ENCODE results near the gene SF3B1. TPM values are rescaled to one million over a fixed set of nuclear protein-coding genes. Genes with fewer than 3 reads are reported as not detected.

SF3B1 gene
- total RNA-seq, 4 donors from 2014 or later, result 356 to 1,013 (median 641) TPM

DNA sequence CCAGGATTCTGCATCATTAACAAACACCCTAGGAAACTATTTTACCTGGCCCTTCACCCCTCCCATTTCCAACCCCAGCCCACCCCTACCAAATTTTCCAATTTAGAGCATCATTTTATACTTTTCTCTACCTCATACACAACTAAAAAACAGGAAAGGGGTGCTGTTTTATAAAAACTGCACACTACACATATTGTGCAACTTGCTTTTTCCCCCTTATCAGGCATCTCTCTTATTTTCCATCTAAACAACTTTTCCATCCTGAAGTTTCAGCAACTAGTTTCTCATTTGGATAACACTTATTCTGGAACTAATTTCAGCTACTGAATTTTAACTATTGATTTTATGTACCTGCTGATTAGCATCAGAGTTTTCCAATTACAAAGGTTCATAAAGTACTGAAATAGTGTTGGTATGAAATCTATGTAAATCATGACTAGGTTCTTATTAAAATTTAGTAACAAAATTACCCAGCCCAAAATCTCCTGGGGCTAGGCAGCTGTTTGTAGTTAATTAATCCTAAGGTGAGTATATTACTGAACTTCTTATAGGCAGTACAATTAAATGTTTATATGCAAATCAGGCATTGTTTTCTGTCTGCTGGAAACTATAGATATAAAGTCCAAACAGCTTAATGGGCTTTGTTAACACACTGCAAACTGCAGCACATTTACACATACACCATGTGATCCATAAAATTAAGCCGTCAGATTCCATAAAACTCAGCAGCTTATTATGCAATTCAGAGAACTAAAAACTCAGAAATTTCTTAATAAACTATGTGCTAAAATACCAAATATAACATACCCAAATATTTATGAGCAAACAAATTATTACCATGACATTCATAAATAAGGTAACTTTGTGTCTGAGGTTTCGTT, 7.9 kb downstream of the SF3B1 start:
- H3K4me3 ChIP-seq, result no peak overlapping the region
- DNase-seq, result no peak
- intact Hi-C loops (cut with DNase I; ENCODE audit: low total_unique reads), result no loop called here
- H3K27ac ChIP-seq, result no peak overlapping the region
- H3K9me3 ChIP-seq, result no peaks in the 10 kb centered on the region
- H3K36me3 ChIP-seq, result no peaks in the 10 kb centered on the region
- TF ChIP-seq, protein P1, sequence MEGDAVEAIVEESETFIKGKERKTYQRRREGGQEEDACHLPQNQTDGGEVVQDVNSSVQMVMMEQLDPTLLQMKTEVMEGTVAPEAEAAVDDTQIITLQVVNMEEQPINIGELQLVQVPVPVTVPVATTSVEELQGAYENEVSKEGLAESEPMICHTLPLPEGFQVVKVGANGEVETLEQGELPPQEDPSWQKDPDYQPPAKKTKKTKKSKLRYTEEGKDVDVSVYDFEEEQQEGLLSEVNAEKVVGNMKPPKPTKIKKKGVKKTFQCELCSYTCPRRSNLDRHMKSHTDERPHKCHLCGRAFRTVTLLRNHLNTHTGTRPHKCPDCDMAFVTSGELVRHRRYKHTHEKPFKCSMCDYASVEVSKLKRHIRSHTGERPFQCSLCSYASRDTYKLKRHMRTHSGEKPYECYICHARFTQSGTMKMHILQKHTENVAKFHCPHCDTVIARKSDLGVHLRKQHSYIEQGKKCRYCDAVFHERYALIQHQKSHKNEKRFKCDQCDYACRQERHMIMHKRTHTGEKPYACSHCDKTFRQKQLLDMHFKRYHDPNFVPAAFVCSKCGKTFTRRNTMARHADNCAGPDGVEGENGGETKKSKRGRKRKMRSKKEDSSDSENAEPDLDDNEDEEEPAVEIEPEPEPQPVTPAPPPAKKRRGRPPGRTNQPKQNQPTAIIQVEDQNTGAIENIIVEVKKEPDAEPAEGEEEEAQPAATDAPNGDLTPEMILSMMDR (IDR thresholded peaks at IDR 0.05), result no peak
- TF ChIP-seq POLR2A (IDR thresholded peaks at IDR 0.05), result no peak
- no peaks in the 10 kb centered on the region for H3K27me3 ChIP-seq
- peaks cover 9 to 11% of the 10 kb centered on the region in 2 donors for H3K4me1 ChIP-seq

DNA sequence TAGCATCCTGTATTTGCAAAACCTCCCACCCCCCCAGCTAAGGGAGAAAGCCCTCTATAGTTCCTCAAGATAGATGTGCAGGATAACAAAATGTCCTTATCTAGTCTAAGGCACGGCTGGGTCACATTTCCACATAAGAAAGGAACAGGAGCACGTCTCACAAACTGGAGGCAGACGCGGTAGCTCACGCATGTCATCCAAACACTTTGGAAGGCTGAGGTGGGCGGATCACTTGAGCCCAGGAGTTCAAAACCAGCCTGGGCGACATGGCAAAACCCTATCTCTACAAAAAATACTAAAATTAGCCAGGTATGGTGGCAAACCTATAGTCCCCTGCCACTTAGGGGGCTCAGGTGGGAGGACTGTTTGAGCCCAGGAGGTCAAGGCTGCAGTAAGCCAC, 9.3 kb downstream of the SF3B1 start:
- Histone ChIP-seq H3K4me1 (peaks cover 9 to 11% of the 10 kb centered on the region in 2 donors), H3K36me3 (no peaks in the 10 kb centered on the region), H3K9me3 (no peaks in the 10 kb centered on the region), H3K4me3 (no peak overlapping the region), H3K27ac (no peak overlapping the region), H3K27me3 (no peaks in the 10 kb centered on the region)
- intact Hi-C loops (cut with DNase I; ENCODE audit: low total_unique reads), result no loop called here
- TF ChIP-seq, protein P1 (IDR thresholded peaks at IDR 0.05), result no peak
- no peak for TF ChIP-seq POLR2A (IDR thresholded peaks at IDR 0.05)
- no peak for DNase-seq

DNA sequence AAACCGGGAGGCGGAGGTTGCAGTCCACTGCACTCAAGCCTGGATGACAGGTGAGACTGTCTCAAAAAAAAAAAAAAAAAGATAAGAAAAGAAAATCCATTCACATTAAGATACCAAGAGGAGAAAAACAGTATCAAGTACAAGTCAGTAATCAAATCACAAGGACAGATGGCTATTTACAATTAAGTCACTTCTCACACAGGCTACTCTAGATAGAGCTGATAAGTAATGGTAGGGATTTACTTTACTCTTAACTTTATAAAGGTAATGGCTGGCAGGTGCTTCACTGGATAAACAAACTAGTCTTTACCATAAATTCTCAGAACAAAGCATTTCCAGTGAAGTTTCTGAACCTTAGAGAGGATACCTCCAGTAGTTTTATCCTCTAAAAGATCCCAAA, 11.5 kb downstream of the SF3B1 start:
- H3K9me3 ChIP-seq, result no peaks in the 10 kb centered on the region
- H3K36me3 ChIP-seq, result peaks cover 0 to 2% of the 10 kb centered on the region in 2 donors
- H3K4me1 ChIP-seq, result peaks cover 3 to 11% of the 10 kb centered on the region in 2 donors
- no peak overlapping the region for H3K27ac ChIP-seq
- no peak for DNase-seq
- intact Hi-C loops (cut with DNase I; ENCODE audit: low total_unique reads), result no loop called here
- no peak overlapping the region for H3K4me3 ChIP-seq
- TF ChIP-seq POLR2A (IDR thresholded peaks at IDR 0.05), result no peak
- TF ChIP-seq, protein P1 (IDR thresholded peaks at IDR 0.05), result no peak
- no peaks in the 10 kb centered on the region for H3K27me3 ChIP-seq

DNA sequence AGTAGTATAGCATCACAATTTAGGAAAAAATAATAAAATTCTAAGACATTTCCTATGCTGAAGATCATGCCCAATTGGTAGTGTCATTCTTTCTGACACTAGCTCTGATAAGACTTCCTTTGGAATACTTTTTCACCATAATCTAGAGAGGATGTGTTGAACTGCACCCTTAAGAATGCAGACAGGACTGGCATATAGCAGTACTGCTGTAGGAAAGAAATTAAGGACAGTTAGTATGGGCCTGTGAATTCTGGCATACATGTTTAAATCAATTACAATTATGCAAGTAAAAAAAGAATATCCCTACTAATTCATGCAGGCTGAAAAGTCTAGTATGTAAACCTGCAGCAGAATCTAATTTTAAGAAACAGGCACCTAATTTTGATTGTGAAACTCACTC, 15.4 kb downstream of the SF3B1 start:
- H3K36me3 ChIP-seq, result peaks cover 0 to 2% of the 10 kb centered on the region in 2 donors
- H3K27ac ChIP-seq, result no peak overlapping the region
- no peak overlapping the region for H3K4me3 ChIP-seq
- no peak for TF ChIP-seq POLR2A (IDR thresholded peaks at IDR 0.05)
- DNase-seq, result no peak
- no peaks in the 10 kb centered on the region for H3K9me3 ChIP-seq
- intact Hi-C loops (cut with DNase I; ENCODE audit: low total_unique reads), result no loop called here
- H3K27me3 ChIP-seq, result no peaks in the 10 kb centered on the region
- no peaks in the 10 kb centered on the region for H3K4me1 ChIP-seq

DNA sequence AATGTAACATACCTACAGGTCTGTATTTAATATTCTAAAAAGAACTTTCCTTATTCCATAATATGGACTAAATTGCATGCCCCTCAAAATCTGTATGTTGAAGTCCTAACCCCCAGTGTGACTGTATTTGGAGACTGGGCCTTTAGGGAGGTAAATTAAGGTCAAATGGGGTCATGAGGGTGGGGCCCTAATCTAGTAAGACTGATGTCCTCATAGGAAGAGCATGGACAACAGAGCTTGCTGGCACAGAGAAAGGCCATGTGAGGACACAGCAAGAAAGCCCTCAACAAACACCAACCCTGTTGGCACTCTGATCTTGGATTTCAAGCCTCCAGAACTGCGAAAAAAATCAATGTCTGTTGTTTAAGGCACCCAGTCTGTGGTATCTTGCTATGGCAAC, 18.6 kb downstream of the SF3B1 start:
- Histone ChIP-seq H3K4me3 (no peak overlapping the region), H3K9me3 (no peaks in the 10 kb centered on the region), H3K4me1 (no peaks in the 10 kb centered on the region), H3K36me3 (peaks cover 0 to 2% of the 10 kb centered on the region in 2 donors), H3K27me3 (no peaks in the 10 kb centered on the region), H3K27ac (no peak overlapping the region)
- TF ChIP-seq POLR2A (IDR thresholded peaks at IDR 0.05), result no peak
- TF ChIP-seq, protein P1 (IDR thresholded peaks at IDR 0.05), result no peak
- DNase-seq, result no peak
- intact Hi-C loops (cut with DNase I; ENCODE audit: low total_unique reads), result no loop called here
